Measurements from ENCODE around the gene APBB2.

Gene APBB2

GRCh38 chr4:41189076-41189475 is 25.3 kb downstream of the APBB2 start:
- DNase-seq (ENCODE audit: low spot score) = no peak

DNA sequence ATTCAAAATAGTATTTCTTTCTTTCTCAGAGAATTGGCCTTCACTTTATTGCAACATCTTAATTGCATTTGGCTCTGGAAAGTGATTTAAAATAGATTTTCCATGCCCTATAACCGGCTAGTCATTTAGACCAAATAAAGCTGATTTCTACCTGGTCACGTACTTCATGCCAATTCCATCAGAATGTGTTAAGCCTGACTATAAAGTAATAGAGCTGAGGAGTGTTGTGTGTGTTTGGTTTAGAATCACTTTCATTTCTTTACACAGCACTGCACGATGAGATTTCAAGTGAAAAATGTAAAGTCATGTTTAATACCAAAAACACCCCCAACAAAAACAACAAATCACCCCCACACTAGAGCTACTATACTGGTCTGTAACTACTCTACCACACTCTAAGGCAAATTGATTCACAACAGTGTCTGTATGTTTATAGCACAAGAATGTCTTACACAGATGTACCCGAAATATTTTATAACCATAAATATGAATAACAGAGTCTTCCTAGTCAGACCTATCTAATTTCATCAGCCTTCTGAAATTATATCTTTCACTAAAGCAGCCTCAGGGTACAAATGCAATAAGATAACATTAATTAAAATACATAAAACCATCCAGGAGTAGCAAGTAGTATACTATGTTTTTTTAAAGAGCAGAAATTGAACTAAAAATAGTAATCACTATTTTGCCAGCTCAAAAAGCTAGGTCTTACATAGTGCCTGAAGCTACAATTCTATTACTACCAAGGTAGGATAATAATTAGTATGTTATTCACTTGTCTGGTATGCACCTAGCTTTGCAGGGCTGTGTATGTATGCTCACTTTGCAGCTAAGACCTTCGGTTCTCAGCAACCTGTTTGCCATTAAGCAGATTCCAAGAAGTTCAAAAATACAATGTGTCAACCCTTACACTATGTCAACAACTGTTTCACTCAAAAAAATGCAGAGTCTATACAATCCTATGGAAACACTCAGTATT is 28.4 kb downstream of the APBB2 start:
- no peak for DNase-seq (ENCODE audit: low spot score)

DNA sequence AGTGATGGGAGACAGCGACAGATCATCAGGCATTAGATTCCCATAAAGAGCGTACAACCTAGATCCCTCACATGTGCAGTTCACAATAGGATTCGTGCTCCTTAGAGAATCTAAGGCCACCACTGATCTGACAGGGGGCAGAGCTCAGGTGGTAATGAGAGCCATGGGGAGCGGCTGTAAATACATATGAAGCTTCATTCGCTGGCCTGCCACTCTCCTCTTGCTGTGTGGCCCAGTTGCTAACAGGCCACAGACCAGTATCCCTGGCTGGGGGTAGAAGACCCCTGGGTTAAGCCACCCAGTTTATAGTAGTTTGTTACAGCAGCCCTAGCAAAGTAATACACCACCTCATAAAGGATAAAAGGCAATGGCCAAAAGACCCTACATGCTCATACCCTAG is 30.3 kb downstream of the APBB2 start:
- DNase-seq (ENCODE audit: low spot score) = no peak

DNA sequence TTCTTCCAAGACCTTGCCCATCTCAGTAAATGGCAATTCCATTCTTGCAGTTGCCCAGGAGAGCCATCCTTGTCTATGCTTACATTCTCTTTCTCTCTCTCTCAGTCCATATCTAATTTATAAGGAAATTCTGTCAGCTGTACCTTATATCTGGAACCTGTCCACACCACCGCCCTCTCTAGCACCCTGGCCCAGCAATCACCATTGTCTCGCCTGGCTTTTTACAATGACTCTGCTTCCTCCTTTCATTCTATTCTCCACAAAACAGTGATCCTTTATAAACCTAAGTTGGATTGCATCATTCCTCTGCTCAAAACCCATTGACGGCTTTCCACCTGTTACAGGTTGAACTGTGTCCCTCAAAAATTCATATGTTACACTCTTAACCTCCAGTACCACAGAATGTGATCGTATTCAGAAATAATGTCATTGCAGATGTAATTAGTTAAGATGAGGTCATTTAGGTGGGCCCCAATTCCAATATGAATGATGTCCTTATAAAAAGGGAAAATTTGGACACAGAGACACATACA is 31.3 kb downstream of the APBB2 start:
- DNase-seq (ENCODE audit: low spot score) = no peak

- no peak for DNase-seq (ENCODE audit: low spot score)
Observed at GRCh38 chr4:41181037-41181436, 33.3 kb downstream of the APBB2 start.

- no peak for DNase-seq (ENCODE audit: low spot score)
Observed at GRCh38 chr4:41179498-41180195, 34.7 kb downstream of the APBB2 start.

GRCh38 chr4:41178372-41179370 is 35.7 kb downstream of the APBB2 start:
- DNase-seq (ENCODE audit: low spot score) = peak; percentile 85

DNA sequence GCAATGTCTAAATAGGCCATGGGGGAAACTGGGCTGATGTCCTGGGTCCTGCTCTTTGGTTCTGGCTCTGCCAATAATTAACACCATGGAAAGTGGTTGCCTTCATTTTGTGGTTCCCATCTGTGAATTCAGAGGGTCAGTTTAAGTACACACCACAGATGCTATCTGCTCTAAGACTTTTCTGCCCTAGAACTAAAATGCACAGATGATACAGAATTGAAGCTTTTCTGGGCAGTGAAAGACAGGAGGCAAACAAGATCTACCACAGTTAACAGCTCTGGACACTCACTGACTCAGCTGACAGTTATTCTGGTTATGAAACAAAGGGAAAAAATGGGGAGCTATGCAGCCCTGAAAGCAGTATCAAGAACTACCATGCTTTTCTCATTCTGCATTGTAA is 37.3 kb downstream of the APBB2 start:
- peak; percentile 75 for DNase-seq (ENCODE audit: low spot score)

DNA sequence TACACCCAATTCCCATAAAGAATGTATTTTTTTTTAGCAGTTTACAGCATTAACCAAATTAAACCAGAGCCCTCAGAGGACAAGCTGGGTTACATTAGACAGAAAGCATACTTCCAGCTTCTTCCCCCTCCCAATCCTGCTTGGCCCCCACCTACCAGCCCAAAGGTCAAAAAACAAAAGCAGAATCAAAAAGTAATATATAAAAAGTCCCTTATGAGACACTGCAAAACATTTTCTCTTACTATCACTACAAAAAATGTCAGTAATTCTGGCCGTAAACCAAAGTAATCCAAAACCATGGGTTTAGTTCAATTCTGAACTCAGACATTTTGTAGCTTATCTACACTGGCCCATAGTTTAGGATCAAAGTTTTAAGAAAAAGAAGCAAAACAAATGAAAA is 38.0 kb downstream of the APBB2 start:
- peak; percentile 31 for DNase-seq (ENCODE audit: low spot score)

DNA sequence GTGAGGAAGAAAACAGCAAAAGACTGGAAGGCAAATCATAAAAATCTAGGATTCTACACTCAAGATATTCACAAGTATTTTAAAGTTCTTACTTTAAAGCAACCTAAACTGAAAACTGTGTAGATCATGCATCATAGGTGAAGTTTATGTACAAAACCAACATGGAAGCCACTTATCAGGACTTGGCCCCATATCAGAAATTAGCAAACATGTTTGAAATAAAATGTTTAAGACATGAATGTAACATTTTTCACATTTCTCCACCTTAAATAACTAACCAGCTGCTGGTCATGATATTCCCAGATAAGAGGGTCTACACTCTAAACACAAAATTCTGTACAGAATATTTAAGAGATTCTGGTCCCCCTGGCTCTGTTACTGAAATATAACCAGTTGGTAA is 38.5 kb downstream of the APBB2 start:
- no peak for DNase-seq (ENCODE audit: low spot score)

DNA sequence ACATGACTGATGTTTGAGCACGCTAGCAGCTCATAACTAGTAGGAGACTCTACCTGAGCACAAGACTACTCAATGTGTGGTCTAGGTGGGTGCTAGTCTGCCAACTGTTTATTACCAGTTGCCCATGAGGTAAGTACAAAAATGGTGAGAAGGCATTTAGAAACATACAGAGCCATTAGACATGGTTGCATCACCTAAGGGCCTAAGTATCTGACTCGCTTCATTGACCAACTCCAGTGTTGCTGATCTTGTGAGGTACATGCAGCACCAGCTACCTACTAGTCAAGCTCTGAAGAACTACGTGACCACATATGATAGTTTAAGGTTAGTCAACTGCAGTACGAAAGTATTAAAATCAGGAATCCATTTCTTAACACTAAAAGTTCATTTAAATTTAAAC is 39.9 kb downstream of the APBB2 start:
- DNase-seq (ENCODE audit: low spot score) = no peak

- no peak for DNase-seq (ENCODE audit: low spot score)
Observed at GRCh38 chr4:41172786-41173185, 41.6 kb downstream of the APBB2 start.

- no peak for DNase-seq (ENCODE audit: low spot score)
Observed at GRCh38 chr4:41169256-41169800, 45.0 kb downstream of the APBB2 start.

GRCh38 chr4:41167191-41167590 is 47.2 kb downstream of the APBB2 start:
- DNase-seq (ENCODE audit: low spot score) = no peak

DNA sequence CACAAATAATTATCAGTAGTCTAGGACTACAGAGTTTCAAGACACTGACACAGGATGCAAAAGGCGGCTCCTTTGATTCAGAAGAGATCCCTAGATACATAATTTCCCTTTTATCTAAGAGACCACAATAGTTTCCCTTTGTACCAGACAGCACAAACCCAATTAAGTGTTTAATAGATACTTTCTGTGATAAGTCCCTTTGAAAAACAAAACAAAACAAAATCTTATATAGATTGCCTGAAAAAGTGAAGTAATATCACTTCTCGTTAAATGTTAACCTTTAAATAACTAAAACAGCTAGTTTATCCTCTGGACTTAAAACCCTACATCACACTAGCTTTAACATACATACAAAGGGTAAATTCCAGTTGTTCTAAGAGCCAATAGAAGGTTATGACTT is 49.9 kb downstream of the APBB2 start:
- DNase-seq (ENCODE audit: low spot score) = no peak

- DNase-seq (ENCODE audit: low spot score) = no peak
Observed at GRCh38 chr4:41161355-41161754, 53.0 kb downstream of the APBB2 start.

DNA sequence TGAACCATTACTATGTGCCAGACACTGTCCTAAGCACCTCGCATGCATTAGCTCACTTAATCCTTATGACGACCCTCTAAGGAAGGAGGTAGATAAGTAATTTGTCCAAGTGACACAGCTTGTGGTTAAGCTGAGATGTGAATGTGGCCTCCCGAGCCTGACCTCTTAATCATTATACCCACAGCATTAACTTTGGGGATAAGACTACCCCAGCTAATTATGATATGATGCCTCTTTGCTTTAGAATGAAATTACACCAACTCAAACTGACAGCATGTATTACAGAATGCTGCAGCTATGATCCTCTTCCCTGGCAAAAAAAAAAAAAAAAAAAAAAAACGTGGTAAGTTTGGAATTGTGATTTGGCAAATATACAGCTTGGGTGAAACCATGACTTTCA is 53.5 kb downstream of the APBB2 start:
- peak; percentile 40 for DNase-seq (ENCODE audit: low spot score)

DNA sequence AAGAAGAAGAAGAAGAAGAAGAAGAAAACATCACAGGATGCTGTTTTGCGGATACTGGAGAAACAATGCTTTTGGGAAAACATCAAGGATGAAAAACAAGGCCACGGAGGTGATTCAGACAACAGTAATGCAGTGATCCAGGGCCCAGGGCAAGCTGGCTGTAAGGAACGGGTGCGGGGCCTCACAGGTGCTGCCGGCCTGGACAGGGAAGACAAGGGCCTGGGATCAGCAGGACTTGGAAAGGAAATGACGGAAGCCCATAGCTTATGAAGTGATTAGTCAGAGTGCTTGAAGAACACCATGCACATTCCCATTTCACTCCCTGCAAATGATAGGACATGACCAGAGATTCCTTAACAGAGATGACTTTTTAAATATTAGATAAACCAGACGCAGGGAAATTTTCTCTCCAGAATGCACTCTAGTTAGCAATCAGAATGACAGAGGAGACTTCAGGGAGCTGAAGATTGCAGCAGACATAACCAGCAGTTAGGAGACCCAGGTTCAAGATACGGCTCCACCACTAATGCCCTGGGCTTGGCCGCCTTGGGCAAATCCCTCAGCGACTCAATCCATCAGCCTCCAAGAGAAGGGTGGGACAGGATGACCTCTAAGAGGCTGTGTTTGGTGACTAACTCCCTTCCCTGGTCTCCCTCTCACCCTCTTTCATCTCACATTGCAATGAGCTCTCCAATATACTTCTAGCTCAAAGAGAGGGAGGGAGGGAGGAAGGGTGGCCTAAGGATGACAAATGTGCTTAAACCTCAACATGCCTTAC is 54.1 kb downstream of the APBB2 start:
- peak; percentile 57 for DNase-seq (ENCODE audit: low spot score)

GRCh38 chr4:41158756-41159155 is 55.6 kb downstream of the APBB2 start:
- no peak for DNase-seq (ENCODE audit: low spot score)

DNA sequence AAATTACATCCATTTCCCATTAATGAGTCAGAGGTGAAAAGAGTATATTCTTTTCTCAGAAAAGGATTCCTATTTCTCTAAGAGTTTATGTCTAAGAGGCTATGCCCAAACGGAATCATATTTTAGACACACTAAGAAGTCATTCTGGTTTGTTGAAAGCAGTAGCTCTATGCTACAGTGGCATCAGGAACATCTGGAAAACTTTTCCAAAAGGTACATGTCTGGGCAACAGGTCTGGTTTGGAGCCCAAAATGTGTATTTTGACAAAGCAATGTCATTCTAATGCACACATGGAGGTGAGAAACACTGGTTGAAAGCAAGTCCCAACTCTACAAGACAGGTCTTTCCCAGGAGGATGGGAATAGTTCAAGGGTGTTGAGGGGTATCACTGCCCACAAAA is 56.1 kb downstream of the APBB2 start:
- no peak for DNase-seq (ENCODE audit: low spot score)

DNA sequence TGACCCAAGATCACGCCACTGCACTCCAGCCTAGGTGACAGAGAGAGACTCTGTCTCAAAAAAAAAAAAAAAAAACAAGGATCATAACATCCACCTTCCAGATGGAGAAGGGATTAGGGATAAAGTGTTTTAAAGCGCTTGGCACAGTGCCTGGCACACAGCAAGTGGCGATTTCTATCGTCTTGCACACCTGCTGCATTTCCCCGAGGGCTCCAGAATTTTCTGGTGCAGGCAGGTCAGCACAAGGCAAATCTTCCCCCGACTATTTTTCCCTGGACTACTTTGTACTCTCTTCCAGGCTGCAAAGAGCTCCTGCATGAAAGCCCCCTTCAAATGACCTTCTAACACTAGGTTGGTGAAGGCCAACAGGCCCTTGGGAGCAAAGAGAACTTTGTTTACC is 57.3 kb downstream of the APBB2 start:
- DNase-seq (ENCODE audit: low spot score) = no peak
